Gastroesophageal sphincter (tissue), 4 donors: Measurements from ENCODE around the gene RALGPS2. TPM values are rescaled to one million over a fixed set of nuclear protein-coding genes. Genes with fewer than 3 reads are reported as not detected.

Experiments used
- ATAC-seq: fragments of 150-250 bp; one replicate; pipeline ENCODE4 v1.9.1; 2016; ENCODE audit warnings: mild to moderate bottlenecking, moderate library complexity
- H3K27ac ChIP-seq, 4 donors: fragments of 200-600 bp; sonication (generic) in 3 of 4; 1 replicate in 3 of 4; 2 replicates in 1 of 4; pipeline ENCODE4 v1.5.1; 2016 to 2019
- H3K27me3 ChIP-seq: fragments of 200-600 bp; sonication (generic); one replicate; pipeline ENCODE4 v1.5.1; 2019
- H3K36me3 ChIP-seq, 2 donors: fragments of 200-600 bp; sonication (generic); one replicate each; pipeline ENCODE4 v1.5.1; 2019; ENCODE audit warnings: control low read depth in 1 of 2
- H3K4me1 ChIP-seq, 3 donors: fragments of 200-600 bp; sonication (generic); 1 replicate in 2 of 3; 2 replicates in 1 of 3; pipeline ENCODE4 v1.5.1; 2016 to 2019; ENCODE audit warnings: control low read depth in 2 of 3
- H3K4me3 ChIP-seq, 2 donors: fragments of 200-600 bp; sonication (generic); one replicate each; pipeline ENCODE4 v1.5.1; 2019; ENCODE audit warnings: mild to moderate bottlenecking in 1 of 2, moderate library complexity in 1 of 2
- H3K9me3 ChIP-seq, 3 donors: fragments of 200-600 bp; sonication (generic); one replicate each; pipeline ENCODE4 v1.5.1; 2017 to 2019; ENCODE audit warnings: control low read depth in 2 of 3
- EP300 ChIP-seq: sonication (generic); formaldehyde crosslinking; IDR thresholded peaks from one replicate; pipeline ENCODE4 v1.6.1; 2017; ENCODE audit warnings: antibody characterized with exemption, mild to moderate bottlenecking
- POLR2A ChIP-seq, 2 donors: fragments of 450-650 bp; IDR thresholded peaks; one replicate each; pipeline ENCODE4 v1.6.1; 2017; ENCODE audit warnings: antibody characterized with exemption in 2 of 2, mild to moderate bottlenecking in 2 of 2, moderate library complexity in 1 of 2
- POLR2AphosphoS5 ChIP-seq: sonication (generic); formaldehyde crosslinking; IDR thresholded peaks from one replicate; pipeline ENCODE4 v1.6.1; 2017; ENCODE audit warnings: antibody characterized with exemption
- WGBS, 2 donors: methylation state at CpG; one replicate each; pipeline ENCODE4 v1.1.5; 2018; ENCODE audit warnings: low coverage in 1 of 2; 5-methylcytosine and 5-hydroxymethylcytosine counted together
- total RNA-seq, 4 donors: library from RNA; depleted of rRNA; stranded (reverse); fragments of >200 nt; gene quantifications; one replicate each; pipeline ENCODE4 v1.1.0, GENCODE V29; 2016
- TF ChIP-seq, protein P1 (sequence below), 4 experiments: fragments of 200-600 bp in 2 of 4; fragments of 450-650 bp in 2 of 4; sonication (generic) in 1 of 4; IDR thresholded peaks; one replicate each; pipeline ENCODE4 v1.5.1; 2017 to 2019; ENCODE audit warnings: antibody characterized with exemption in 4 of 4, mild to moderate bottlenecking in 2 of 4, moderate library complexity in 2 of 4

The RALGPS2 gene
- total RNA-seq, 4 donors from 2014 or later = 12.0 to 17.7 (median 15.1) TPM

DNA sequence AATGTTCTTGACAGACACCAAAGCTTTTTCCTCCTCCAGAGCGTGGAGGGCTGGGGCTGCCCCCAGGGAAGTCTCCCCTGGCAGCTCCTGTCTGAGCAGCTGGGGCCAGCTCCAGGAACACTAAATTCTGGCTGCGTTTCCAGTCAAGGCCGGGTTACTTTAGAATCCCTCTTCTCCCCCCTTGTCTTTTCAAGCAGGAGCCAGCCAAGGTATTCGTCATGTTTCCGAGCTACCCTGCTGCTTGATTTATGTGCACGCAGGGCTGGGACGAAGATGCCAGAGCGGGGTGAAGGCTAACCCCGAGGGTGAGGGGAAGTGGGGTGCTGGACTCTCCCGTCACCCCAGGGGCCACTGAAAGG is 213.9 kb downstream of the RALGPS2 start:
- TF ChIP-seq POLR2AphosphoS5 (peak; percentile 96), POLR2A (IDR thresholded peaks at IDR 0.05) (no peak)
- Histone ChIP-seq H3K27me3 (no peaks in the 10 kb centered on the region), H3K9me3 (no peaks in the 10 kb centered on the region), H3K27ac (peak overlapping the region; percentile 81 to 95 (median 92)), H3K4me3 (peak overlapping the region in 1 of 2 donors; percentile 41), H3K4me1 (peaks cover 11 to 91% (median 26%) of the 10 kb centered on the region in 3 donors), H3K36me3 (no peaks in the 10 kb centered on the region)
- ATAC-seq = peak; percentile 87
- 30% methylated on average over 2 of the region's 10 CpGs; no CpG with 5 or more reads in 1 of the 2 donors for WGBS, 2 donors

DNA sequence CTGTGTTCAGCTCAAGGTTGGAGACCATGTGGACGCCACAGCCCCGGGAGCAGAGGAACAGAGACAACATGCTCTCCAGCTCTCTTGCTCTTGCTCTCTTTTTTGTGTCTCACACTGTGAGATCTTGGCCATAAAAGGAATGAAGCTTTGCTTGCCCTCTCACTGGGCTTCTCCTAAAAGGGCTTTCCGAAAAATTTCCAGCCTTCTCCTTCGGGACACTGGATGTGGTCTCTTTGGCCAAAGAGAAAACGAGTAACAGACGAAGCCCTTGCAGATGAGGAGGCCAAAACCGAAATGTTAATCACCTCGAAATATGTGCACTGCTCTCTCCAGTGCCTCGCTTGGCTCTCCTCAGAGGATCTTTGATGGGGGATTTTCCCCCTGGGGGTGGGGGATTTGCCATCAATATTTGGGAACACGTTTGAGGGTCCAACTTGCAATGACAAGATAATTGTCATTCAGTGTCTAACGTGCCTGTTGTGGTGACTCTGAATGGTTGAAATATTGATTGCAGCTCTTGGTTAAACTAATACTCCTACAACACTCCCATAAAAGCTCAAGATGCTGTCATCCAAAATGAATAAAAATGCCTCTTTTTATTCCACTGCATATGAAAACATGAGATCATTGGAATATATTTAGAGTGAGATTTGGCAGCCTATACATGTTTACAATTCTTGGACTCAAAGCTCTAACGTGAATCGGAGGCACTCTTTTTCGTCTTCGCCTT is 214.5 kb downstream of the RALGPS2 start:
- TF ChIP-seq POLR2AphosphoS5 = peak; percentile 37
- TF ChIP-seq, protein P1, sequence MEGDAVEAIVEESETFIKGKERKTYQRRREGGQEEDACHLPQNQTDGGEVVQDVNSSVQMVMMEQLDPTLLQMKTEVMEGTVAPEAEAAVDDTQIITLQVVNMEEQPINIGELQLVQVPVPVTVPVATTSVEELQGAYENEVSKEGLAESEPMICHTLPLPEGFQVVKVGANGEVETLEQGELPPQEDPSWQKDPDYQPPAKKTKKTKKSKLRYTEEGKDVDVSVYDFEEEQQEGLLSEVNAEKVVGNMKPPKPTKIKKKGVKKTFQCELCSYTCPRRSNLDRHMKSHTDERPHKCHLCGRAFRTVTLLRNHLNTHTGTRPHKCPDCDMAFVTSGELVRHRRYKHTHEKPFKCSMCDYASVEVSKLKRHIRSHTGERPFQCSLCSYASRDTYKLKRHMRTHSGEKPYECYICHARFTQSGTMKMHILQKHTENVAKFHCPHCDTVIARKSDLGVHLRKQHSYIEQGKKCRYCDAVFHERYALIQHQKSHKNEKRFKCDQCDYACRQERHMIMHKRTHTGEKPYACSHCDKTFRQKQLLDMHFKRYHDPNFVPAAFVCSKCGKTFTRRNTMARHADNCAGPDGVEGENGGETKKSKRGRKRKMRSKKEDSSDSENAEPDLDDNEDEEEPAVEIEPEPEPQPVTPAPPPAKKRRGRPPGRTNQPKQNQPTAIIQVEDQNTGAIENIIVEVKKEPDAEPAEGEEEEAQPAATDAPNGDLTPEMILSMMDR (IDR thresholded peaks at IDR 0.05) = no peak
- no peak for TF ChIP-seq EP300
- TF ChIP-seq POLR2A (IDR thresholded peaks at IDR 0.05) = peak in 1 of 2 donors; percentile 21
- 19 to 20% methylated on average over 13 of the region's 15 CpGs for WGBS, 2 donors
- H3K9me3 ChIP-seq = no peaks in the 10 kb centered on the region
- no peaks in the 10 kb centered on the region for H3K36me3 ChIP-seq
- peak; percentile 72 for ATAC-seq
- peak overlapping the region; percentile 81 to 95 (median 92) for H3K27ac ChIP-seq
- peak overlapping the region in 1 of 2 donors; percentile 41 for H3K4me3 ChIP-seq
- no peaks in the 10 kb centered on the region for H3K27me3 ChIP-seq
- H3K4me1 ChIP-seq = peaks cover 8 to 86% (median 20%) of the 10 kb centered on the region in 3 donors

DNA sequence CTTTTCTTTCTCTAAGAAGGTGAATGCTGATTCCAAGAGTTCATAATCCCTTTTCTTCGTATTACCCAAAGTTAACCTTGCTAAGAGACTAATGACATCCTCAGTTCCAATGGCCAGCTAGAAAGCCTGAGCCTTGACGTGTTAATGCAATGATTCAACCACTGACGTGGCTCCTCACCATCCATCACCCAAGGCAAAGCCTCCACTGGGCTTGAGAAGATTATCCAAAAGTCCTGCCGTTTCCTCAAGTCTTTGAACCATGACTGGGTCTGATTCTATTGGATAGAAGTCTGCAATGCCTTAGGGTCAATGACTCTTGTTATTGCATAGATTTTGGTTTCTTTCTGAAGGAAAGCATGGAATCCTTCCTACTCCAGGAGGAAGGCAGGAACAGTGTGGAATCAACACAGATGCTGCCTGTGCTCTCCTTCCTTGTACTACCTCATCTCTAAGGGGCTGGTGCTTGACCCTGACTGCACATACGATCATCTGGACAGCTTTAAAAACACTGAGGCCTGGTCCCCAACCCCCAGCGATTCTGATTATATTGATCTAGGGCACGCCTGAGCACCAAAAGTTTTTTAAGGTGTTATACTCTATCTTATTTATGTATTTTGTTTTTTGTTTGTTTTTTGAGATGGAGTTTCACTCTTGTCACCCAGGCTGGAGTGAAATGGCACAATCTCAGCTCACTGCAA is 215.2 kb downstream of the RALGPS2 start:
- no peaks in the 10 kb centered on the region for H3K27me3 ChIP-seq
- no peaks in the 10 kb centered on the region for H3K36me3 ChIP-seq
- peak overlapping the region; percentile 81 to 95 (median 92) for H3K27ac ChIP-seq
- TF ChIP-seq, protein P1 (IDR thresholded peaks at IDR 0.05) = no peak
- peak; percentile 46 for TF ChIP-seq POLR2AphosphoS5
- 45 to 57% methylated on average over 5 of the region's 7 CpGs for whole genome bisulfite sequencing, 2 donors
- no peaks in the 10 kb centered on the region for H3K9me3 ChIP-seq
- no peak for ATAC-seq
- H3K4me3 ChIP-seq = no peak overlapping the region
- peaks cover 8 to 78% (median 17%) of the 10 kb centered on the region in 3 donors for H3K4me1 ChIP-seq

DNA sequence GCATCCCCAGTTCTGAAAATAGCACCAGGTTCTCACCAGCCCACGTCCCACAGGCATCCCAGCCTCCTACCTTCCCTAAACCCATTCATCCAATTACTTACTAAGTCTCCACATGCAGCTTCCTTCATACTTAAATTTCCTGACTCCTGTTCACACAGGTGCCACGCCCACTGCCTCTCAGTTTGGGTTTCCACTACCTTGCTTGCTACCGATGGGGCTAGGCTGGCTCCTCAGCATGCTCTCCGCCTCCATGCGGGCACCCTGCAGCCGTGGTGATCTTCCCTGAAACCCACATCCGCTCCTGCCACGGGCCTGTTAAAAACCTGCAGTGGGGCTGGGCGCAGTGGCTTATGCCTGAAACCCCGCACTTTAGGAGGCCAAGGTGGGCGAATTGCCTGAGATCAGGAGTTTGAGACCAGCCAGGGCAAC is 216.2 kb downstream of the RALGPS2 start:
- no peaks in the 10 kb centered on the region for H3K27me3 ChIP-seq
- H3K4me1 ChIP-seq = peaks cover 8 to 68% (median 17%) of the 10 kb centered on the region in 3 donors
- no peak for ATAC-seq
- TF ChIP-seq, protein P1 (IDR thresholded peaks at IDR 0.05) = no peak
- TF ChIP-seq POLR2AphosphoS5 (no peak), EP300 (no peak), POLR2A (IDR thresholded peaks at IDR 0.05) (no peak)
- peak overlapping the region in 3 of 4 donors; percentile 1 to 94 (median 91) for H3K27ac ChIP-seq
- H3K9me3 ChIP-seq = no peaks in the 10 kb centered on the region
- H3K36me3 ChIP-seq = no peaks in the 10 kb centered on the region
- 38 to 88% methylated on average over 1 to 5 of the region's 11 CpGs for WGBS, 2 donors
- H3K4me3 ChIP-seq = no peak overlapping the region

DNA sequence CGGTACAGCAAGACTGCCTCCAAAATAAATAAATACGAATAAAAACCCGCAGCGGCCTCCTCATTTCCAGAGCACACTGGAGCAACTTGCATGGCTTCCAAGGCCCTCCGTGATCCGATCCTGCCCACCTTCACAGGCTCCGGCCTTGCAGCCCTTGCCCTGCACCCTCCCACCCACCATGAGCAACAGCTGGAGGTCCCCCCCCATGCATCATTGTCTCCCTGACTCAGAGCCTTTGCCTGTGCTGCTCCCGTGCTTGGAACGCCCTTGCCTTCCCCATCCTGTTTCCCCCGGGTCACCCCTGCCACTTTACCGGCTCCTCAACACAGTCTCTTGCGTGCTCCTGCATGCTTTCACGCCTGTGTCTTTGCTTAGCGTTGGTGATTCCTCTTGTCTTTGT is 216.8 kb downstream of the RALGPS2 start:
- WGBS, 2 donors = 73 to 82% methylated on average over 14 of the region's 14 CpGs
- peak overlapping the region in 1 of 4 donors; percentile 94 for H3K27ac ChIP-seq
- H3K4me1 ChIP-seq = peaks cover 8 to 62% (median 17%) of the 10 kb centered on the region in 3 donors

More for the DNA sequence above, 216.8 kb downstream of the RALGPS2 start:
- Histone ChIP-seq H3K27me3 (no peaks in the 10 kb centered on the region), H3K36me3 (no peaks in the 10 kb centered on the region), H3K9me3 (no peaks in the 10 kb centered on the region), H3K4me3 (no peak overlapping the region)
- ATAC-seq = no peak
- TF ChIP-seq, protein P1 (IDR thresholded peaks at IDR 0.05) = no peak
- no peak for TF ChIP-seq POLR2A (IDR thresholded peaks at IDR 0.05)
- no peak for TF ChIP-seq POLR2AphosphoS5
- TF ChIP-seq EP300 = no peak
